ENCODE data around the gene NOTUM. TPM values are rescaled to one million over a fixed set of nuclear protein-coding genes. Genes with fewer than 3 reads are reported as not detected.

The NOTUM gene
- total RNA-seq, 1 experiment from 2014 or later: not detected

DNA sequence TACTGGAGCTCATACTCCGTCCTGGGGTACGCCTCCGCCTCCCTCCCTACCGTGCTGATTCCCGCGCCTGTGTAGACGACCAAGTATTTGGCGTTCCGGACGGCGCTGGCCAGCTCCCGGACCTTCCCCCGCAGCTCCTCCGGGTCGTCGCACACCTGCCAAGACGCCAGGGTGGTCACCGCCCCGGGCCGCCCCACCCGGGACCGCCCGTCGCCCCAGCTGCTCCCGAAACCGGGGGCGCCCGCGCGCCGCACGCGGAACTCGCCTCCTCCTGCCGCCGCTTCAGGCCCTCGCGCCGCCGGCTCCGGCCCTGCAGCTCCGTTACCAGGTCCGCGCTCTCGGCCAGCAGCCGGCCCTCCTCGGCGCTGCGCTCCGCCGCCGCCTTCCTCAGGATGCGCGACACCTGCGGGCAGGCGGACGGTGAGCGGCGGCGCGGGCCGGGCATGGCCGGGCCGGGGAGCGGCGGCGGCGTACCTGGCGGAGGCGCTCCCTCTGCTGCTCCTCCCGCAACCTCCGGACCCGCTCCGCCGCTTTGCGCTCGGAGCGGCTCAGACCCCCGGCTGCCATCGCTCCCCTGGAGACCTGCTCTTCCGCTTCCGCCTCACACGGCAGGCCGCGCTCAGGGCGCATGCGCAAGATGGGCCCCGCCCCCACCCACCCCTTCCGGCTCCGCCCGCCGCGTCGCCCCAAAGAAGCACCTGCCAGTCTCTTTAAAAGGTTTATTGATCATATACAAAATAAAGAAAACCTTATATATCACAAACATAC, 43.2 kb downstream of the NOTUM start, which contains the start of gene SIRT7:
Gene SIRT7 (minus strand): TSS at position 612 of the 768 bp plus-strand sequence. CDS start 45 bp downstream, at position 567.
- Mint-ChIP-seq H3K4me1 (ENCODE audit: insufficient read depth, unreplicated experiment) (peaks cover 27% of the 10 kb centered on the region), H3K27me3 (ENCODE audit: insufficient read depth, unreplicated experiment) (no peaks in the 10 kb centered on the region), H3K27ac (ENCODE audit: low read depth, unreplicated experiment) (peak within 1 kb of the TSS; percentile 87), H3K36me3 (ENCODE audit: insufficient read depth, unreplicated experiment) (peaks cover 64% of the 10 kb centered on the region), H3K9me3 (ENCODE audit: unreplicated experiment) (no peaks in the 10 kb centered on the region), H3K4me3 (ENCODE audit: unreplicated experiment) (peak within 1 kb of the TSS; percentile 87)
- intact Hi-C loops (cut with micrococcal nuclease): loop anchor here (10.0 kb wide), 1 partner anchor 53 kb away; the partner anchor contains the start of gene P4HB
- ChIA-PET CTCF (interaction anchor here (0.6 kb wide), 3 partner anchors 104 to 1279 kb away, joined by 3 to 4 read pairs (median 3); no protein-coding TSS in a partner anchor), POLR2A (interaction anchor here (0.7 to 2.8 kb wide), 18 partner anchors 9 to 364 kb away, joined by 3 to 59 read pairs (median 4); partner anchors contain the start of genes ARHGDIA, ARL16, CENPX and FASN)
- TF ChIP-seq, protein P1, sequence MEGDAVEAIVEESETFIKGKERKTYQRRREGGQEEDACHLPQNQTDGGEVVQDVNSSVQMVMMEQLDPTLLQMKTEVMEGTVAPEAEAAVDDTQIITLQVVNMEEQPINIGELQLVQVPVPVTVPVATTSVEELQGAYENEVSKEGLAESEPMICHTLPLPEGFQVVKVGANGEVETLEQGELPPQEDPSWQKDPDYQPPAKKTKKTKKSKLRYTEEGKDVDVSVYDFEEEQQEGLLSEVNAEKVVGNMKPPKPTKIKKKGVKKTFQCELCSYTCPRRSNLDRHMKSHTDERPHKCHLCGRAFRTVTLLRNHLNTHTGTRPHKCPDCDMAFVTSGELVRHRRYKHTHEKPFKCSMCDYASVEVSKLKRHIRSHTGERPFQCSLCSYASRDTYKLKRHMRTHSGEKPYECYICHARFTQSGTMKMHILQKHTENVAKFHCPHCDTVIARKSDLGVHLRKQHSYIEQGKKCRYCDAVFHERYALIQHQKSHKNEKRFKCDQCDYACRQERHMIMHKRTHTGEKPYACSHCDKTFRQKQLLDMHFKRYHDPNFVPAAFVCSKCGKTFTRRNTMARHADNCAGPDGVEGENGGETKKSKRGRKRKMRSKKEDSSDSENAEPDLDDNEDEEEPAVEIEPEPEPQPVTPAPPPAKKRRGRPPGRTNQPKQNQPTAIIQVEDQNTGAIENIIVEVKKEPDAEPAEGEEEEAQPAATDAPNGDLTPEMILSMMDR (IDR thresholded peaks at IDR 0.05; ENCODE audit: unreplicated experiment): no peak
- peak; percentile 75 for DNase-seq (ENCODE audit: unreplicated experiment)
- no TSS peak for BruUV-seq (replicated peaks)

DNA sequence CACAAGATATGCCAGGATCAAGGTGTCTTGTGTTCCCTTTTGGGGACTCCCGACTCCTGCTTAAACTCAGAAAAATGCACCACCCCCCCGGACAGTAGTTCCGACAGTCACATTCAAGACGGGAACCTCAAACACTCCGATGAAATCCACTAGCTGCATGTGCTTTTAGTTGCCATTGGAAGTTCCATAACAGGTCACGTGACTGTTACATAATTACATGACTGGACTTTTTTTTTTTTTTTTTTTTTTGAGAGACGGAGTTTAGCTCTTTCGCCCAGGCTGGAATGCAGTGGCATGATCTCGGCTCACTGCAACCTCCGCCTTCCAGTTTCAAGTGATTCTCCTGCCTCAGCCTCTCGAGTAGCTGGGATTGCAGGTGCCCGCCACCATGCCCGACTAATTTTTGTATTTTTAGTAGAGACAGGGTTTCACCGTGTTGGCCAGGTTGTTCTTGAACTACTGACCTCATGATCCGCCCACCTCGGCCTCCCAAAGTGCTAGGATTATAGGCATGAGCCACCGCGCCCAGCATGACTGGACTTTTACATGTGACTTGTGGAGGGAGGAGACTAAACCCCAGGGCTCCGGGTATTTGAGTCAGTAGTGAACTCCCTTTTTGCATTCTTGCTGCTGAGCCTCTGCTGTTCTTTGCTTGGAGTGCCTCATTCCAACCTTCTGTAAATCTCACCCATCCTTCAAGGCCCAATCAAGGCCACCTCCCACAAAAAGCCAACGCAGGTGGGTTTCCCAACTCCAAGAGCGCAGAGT, 44.6 kb downstream of the NOTUM start:
- no peaks in the 10 kb centered on the region for H3K9me3 Mint-ChIP-seq (ENCODE audit: unreplicated experiment)
- BruUV-seq (replicated peaks): no TSS peak
- POLR2A ChIA-PET: interaction anchor here (0.6 to 2.8 kb wide), 18 partner anchors 10 to 621 kb away, joined by 3 to 59 read pairs (median 4); partner anchors contain the start of genes ARHGDIA, ARL16, CENPX and DUS1L
- TF ChIP-seq, protein P1 (IDR thresholded peaks at IDR 0.05; ENCODE audit: unreplicated experiment): no peak
- peaks cover 64% of the 10 kb centered on the region for H3K36me3 Mint-ChIP-seq (ENCODE audit: insufficient read depth, unreplicated experiment)
- DNase-seq (ENCODE audit: unreplicated experiment): peak; percentile 82
- H3K4me1 Mint-ChIP-seq (ENCODE audit: insufficient read depth, unreplicated experiment): peaks cover 37% of the 10 kb centered on the region
- peak overlapping the region; percentile 87 for H3K4me3 Mint-ChIP-seq (ENCODE audit: unreplicated experiment)
- intact Hi-C loops (cut with micrococcal nuclease): loop anchor here (10.0 kb wide), 1 partner anchor 52 kb away; the partner anchor contains the start of gene P4HB
- CTCF ChIA-PET: no interaction called here
- H3K27me3 Mint-ChIP-seq (ENCODE audit: insufficient read depth, unreplicated experiment): no peaks in the 10 kb centered on the region
- peak overlapping the region; percentile 76 for H3K27ac Mint-ChIP-seq (ENCODE audit: low read depth, unreplicated experiment)

DNA sequence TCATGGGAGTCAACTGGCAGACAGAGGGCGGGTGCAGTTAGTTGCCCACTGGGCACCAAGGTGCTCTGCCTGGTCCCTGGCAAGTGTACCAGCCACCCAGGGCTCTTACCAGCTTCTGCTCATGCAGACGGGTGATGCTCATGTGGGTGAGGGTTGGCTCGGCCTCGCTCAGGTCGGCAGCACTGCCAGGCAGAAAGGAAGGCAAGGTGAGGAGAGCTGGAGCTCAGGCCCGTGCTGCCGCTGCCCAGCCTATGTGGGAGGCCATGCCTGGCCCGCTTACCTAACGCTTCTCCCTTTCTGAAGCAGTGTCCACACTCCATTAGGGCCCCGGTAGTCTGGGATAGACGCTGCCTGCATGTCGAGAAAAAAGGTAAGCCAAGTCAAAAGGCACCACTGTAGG, 45.7 kb downstream of the NOTUM start:
- TF ChIP-seq, protein P1 (IDR thresholded peaks at IDR 0.05; ENCODE audit: unreplicated experiment): no peak
- H3K36me3 Mint-ChIP-seq (ENCODE audit: insufficient read depth, unreplicated experiment): peaks cover 64% of the 10 kb centered on the region
- DNase-seq (ENCODE audit: unreplicated experiment): no peak
- H3K4me1 Mint-ChIP-seq (ENCODE audit: insufficient read depth, unreplicated experiment): peaks cover 37% of the 10 kb centered on the region
- BruUV-seq (replicated peaks): no TSS peak
- no peak overlapping the region for H3K4me3 Mint-ChIP-seq (ENCODE audit: unreplicated experiment)
- CTCF ChIA-PET: no interaction called here
- intact Hi-C loops (cut with micrococcal nuclease): loop anchor here (10.0 kb wide), 1 partner anchor 51 kb away; the partner anchor contains the start of gene P4HB
- no peaks in the 10 kb centered on the region for H3K27me3 Mint-ChIP-seq (ENCODE audit: insufficient read depth, unreplicated experiment)
- no peak overlapping the region for H3K27ac Mint-ChIP-seq (ENCODE audit: low read depth, unreplicated experiment)
- H3K9me3 Mint-ChIP-seq (ENCODE audit: unreplicated experiment): no peaks in the 10 kb centered on the region
- POLR2A ChIA-PET: interaction anchor here (0.7 to 2.8 kb wide), 5 partner anchors 11 to 620 kb away, joined by 3 to 59 read pairs (median 4); partner anchors contain the start of gene MAFG

Data from MCF 10A (cell line).